Measurements from ENCODE around the gene ACOX1.

Gene ACOX1

DNA sequence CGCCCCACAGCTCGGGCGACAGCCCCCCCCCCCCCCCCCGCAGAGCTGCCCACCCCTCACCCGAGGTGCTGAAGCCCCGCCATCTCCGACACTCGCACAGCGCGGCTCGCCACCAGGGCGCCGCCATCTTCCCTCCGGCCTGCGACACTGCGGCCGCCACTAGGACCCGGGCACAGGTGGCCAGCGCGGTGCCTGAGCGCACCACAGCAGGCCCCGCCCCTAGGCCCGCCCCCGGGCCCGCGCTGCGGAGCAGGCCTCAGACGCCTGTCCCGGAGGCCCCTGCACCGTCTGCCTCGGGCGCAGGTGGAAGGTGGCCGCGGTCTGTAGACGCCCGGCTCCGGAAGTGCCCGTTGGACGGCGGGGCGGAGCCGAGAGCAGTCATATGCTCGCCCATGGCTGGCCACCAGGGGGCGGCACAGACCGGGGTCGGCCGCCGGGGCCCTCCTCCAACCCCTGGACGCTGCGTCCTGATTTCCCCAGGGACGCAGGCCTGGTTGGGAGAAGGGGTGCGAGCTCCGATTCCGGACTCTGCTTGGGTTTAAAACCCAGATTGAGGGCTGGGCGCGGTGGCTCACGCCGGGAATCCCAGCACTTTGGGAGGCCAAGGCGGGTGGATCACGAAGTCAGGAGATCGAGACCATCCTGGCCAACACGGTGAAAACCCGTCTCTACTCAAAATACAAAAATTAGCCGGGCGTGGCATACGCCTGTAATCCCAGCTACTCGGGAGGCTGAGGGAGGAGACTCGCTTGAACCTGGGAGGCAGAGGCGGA, 74.0 kb downstream of the ACOX1 start, which contains the start of gene MRPL38:
TSS of gene MRPL38 (minus strand) at position 136 of the 773 bp plus-strand sequence. CDS start at position 127, 9 bp downstream.
- peak; percentile 91 for DNase-seq

DNA sequence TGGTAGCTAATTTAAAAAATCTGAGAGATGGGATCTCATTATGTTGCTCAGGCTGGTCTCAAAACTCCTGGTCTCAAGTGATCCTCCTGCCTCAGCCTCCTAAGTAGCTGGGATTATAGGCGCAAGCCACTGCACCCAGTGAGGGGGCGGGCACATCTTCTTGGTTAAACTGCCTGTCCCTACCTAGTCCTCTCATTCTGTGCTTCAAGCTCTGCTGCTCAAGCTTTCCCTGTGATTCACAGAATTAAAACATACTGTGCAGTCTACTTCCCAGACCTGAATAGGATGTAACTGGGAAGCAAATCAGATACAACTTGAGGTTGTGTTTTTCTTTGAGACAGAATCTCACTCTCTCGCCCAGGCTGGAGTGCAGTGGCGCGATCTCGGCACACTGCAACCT, 76.6 kb downstream of the ACOX1 start:
- DNase-seq, result no peak

DNA sequence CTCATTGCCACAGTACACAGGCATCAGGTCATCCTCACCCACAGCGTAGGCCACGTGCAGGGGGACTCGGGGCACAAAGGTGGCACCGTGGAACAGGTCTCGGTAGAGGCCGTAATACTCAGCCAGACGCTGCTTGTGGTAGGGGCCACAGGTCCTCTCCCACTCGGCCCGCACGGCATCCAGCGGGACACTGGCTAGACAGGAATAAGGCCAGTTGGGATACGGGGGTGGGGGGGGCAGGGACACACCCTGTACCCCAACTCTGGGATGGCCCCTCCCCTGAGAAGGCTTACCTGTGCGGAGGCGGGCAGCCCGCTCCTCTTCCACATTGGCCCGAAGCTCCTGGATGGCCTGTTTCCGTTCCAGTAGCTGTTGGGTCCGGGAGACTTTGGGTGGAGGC, 77.2 kb downstream of the ACOX1 start:
- no peak for DNase-seq

DNA sequence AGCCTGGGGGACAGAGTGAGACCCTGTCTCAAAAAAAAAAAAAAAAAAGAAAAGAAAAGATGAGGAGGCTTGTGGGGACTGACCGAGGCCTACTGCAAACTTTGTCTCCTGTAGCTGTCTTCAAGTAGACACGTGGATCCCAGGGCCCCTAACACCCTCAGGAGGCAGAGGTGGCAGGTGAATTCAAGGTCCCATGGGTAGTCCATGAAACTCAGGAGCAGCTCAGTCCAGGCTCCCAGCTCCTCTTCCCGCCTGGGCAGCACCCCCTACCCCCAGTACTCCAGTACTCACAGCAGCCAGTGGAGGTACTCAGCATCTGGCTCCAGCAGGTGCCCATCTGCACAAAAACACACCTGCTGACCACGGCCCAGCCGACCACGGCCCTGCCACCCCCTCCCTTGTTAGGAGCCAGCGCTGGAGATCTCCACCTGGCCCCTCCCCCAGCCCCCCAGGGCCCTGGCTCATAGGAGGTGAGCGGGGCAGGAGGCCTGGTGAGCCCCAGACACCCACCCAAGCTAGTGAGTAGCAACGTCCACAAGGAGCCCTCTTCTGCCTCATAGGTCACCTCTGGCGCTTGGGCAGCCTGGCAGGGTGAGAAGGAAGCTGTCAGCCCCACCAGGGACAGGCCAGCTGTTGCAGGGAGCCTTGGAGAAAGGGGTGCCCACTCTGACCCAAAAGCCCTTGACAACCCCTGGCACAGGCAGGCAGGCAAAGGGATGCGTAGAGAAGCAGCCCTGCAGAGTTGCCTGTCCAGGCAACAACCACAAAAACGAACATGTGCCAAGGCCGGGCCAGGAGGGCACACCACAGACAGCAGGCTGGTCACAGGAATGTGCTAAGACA, 78.1 kb downstream of the ACOX1 start:
- DNase-seq, result no peak

DNA sequence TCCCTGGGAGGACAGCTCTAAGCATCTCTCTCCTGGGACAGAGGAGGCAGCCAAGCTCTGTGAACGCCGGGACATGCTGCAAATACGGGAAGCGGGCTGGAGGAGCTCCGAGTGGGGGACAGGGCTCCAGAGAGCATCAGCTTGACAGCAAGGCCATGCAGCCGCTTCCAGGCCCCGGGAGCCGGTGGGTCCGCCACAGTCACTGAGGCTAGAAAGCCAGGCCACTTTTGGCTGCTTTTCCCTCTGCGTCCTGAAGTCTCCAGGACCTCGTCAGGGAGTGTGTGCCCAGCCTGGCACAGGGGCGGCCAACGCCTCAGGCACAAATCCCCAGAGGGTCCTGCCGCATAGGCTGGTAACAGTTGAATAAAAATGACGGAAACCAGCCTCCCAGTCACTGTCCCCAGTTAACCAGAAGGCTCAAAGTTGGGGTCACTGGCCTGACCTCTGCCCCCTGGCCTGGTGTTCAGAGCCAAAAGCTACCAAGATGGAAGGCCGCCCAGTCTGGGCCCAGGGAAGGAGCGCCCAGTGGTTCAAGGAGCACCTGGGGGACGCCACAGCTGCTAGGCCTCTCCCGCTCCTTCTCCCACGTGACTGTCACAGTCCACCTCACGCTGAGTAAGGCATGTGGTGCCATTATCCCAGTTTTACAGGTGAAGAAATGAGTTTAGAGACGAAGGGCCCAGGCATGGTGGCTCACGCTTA, 79.0 kb downstream of the ACOX1 start:
- no peak for DNase-seq

DNA sequence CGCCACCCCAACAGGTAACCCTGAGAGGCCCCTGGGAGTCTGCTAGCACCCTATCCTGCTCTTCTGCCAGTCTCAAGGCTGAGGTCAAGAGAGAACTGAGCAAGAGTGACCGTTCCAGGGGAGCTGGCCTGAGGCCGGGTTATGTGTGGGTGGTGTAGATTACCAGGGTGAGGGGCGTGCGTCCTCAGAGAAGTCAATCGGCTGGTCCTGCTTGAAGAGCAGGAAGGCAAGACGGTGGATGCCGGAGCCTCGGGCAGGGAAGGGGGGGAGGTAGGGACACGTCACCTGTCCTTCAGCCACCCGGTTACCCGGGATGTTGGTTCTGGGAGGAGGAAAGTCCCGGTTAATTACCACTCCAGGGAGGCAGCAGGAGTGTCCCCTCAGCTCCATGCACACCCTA, 79.6 kb downstream of the ACOX1 start:
- no peak for DNase-seq

DNA sequence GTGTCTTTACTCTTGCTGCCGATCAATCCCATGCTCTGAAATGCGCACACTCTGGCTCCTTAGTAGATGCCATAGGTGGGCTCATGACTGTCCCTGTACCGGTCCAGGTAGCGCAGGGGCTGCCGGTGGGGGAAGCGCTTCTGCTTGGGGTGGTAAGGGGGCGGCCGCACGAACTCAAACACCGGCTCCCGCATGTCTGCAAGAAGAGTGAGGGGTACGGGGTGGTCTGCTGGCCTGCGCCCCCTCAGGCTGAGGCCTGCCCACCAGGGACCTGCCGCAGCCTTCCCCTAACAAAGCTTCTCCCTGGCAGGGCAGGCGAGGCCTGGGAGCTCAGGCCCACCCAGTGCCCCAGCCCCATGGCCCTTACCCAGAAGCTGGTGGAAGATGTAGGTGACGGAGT, 80.2 kb downstream of the ACOX1 start:
- DNase-seq, result no peak

DNA sequence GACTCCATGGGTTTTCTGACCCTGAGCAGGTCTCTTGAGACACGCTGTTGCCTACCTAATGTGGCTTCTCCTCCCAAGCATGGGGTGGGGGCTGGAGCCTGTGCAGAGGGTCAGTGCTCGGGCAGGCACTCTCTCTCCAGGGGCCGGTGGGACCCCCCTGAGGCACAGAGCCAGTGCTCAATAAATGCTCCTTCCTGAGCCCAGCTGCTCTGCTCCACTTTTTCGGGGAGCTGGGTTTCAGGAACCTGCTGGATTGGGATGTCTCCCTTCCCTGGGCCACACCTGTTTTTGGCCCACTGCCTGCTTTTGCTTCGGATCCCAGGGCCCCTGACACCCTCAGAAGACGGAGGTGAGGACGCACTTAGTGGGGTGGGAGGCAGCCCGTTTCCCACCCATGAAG, 80.9 kb downstream of the ACOX1 start:
- no peak for DNase-seq

DNA sequence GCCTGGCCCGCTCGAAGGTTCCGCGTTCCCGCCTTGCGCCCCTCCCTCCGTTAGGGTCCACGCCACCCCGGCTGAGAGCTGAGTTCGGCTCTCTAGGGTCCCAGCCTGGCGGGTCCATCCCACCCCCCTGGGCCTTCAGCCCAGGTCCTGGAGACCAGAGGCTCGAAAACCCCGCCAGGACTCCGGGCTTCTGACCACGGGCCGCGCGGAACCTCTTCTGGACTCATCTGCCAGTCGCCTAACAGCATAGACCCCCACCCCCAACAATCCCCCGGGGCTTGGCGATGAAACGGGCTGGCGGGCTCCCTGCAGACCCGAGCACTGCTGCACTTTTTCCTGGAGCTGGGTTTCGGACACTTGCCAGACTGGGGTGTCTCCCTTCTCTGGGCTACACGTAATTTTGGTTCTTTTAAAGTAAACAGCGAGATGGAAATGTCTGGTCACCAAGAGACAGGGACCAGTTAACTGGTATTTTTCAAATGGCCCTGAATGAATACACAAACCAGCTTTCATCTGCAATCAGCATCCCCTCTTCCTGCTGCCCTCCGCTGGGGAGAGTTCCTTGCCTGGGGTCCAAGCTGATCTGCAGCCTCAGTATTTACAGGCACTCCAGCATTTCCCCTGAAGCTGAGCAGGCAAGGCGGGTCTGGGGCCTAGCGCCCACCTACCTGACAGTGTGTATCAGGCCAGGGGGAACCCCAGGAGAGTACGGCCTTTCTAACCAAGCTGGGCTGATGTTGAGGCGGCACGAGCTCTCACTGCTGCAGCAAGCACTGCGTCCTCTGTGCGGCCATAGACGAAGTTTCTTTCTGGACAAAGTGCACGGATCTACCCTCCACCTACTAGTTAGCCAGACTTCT, 81.6 kb downstream of the ACOX1 start:
- DNase-seq, result no peak

DNA sequence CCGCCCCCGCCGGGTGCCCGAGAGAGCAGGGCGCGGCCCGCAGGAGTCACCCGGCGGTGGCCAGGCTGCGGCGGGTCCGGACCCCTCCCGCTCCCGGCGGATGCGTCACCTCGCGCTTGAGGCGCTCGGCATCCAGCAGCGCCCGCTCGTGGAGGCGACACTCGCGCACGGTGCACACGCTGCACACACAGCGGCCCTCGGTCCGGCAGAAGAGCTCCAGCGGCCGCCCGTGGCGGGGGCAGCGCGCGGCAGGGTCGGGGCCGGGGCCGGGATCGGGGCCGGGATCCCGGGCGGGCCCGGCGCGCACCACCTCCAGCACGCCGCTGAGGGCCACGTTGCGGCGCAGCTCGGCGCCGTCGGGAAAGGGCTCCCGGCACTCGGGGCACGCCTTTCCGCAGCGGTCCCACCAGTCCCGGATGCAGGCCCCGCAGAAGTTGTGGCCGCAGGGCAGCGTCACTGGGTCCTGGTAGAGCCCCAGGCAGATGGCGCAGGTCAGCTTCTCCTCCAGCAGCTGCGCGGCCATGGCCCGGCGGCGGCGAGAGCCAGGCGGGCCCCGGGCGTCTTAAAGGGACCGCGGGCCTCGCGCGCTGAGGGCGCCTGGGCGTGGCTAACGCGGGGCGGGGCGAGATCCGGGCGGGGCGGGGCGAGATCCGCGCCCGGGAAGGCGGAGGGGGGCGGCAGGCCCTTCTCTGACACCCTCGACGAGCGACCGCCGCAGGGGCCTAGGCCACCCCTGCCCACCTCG, 82.4 kb downstream of the ACOX1 start, which contains the start of gene TRIM65:
TSS of gene TRIM65 (minus strand) at position 537 of the 745 bp plus-strand sequence. CDS start at position 523, 14 bp downstream.
- DNase-seq, result peak; percentile 72

DNA sequence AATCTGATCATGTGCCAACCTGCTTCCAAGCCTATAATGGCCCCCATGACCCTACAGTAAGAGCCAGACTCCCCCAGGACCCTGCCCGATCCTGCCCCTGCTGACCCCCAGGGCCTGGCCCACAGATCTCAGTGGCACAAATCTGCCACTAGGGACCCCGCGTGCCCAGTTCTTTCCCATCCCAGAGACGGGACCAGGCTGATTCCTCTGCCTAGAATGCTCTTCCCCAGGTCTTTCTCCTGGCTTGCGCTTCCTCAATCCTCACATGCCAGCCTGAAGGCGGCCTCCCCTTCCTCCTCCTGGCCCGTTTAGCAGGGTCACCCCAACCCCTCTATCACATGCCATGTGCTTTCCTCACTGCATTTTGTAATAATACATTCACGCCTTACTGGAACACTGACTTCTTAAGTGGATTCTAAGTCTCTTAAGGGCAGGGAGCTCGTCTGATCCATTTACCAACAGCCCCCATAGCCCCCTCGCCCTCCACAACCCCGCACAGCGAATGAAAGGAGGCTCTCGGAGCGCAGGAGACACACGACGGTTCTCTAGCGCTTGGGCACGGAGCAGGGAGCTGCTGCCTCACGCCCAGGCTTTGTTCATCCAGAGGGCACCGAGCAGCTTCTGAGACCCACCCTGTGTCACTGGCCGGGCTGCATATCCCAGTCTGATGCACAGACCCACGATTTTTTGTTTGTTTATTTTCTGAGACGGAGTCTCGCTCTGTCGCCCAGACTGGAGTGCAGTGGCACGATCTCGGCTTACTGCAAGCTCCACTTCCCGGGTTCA, 83.4 kb downstream of the ACOX1 start:
- no peak for DNase-seq

DNA sequence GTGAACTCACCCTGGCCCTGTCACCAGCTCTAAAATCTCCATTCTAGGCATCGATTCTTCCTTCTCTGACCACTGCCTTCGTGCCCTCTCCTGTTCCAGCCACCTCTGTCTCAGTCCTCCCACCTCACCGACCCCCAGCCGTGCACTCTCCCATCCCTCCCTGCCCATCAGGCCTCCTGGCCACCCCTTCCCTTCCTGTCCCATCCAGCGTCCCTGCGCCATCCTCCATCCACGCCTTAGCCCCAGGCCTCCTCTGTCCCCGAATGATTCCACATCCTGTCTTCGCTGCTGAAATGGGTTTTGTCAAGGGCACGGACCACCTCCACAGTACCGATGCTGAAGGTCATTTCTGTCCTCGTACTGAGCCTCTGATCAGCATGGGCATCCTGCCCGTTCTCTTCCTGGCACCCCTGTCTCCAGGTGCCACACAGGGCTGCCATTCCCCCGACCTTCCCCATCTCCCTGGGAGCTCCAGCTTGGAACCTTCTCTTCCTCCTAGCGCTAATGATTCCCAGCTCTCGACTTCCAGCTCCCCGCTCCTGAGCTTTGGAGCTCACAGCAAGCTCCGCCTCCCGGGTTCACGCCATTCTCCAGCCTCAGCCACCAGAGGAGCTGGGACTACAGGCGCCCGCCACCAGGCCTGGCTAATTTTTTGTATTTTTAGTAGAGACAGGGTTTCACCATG, 84.8 kb downstream of the ACOX1 start:
- DNase-seq, result no peak

DNA sequence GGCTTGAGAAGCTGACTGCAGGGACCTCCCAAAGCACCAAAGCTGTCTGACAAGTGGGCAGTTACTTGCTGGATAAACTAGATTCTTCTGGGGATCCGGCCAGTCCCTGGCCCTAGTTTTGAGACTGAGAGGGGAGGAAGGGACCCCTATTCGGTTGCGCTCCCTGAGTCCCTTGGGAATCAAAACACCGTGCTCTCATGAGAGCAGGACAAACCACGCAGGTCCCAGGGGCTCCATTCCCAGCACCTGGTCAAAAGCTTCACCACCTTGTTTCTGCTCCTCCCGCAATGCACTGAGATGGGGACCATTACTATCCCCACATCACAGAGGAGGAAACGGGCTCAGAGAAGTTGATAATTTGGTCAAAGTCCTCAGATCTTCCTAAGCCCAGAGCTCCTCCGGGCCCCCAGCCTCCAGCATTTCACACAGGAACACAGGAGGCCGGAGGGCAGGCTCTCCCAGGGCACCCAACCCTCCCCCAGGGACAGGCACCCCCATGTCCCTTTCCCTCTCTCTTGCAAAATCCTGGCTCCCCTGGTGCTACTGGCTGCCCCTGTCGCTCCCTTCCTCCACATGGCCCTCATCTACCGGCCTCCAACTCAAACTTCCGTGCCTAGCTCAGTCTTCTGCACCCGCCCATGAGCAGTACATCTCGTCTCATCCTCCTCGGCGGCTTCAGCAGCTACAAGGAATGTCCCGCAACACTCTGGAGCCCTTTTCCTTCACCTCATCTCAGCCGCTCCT, 85.5 kb downstream of the ACOX1 start:
- DNase-seq, result no peak

DNA sequence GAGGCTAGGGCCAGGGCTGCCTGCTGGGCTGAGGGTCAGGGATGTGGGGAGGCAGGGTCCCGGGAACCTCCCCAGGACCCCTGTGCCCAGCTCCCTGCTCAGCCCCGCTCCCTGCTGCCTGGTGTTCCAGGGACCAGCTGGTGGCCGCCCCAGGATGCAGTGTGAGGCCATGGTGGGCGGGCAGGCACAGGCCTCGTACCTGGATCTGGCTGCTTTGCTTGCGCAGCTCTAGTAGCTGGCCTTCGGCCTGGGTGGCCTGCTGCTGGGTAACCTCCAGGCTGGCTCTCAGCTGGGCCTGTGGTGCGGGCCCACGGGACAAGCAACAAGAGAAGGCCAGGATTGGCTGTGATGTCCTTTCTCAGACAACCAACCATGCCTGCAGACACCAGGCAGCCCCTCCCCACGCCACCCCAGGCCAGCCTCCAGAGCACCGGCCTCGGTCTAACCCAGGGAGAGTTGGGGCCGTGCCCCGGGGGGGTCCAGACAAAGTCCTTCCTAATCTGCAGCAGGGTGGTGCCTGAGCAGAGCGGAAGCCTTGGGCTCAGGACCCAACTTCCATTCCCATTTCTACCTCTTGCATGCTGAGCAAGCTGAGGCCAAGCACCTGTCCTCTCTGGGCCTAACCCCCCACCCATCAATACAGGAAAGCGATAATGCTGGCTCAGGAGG, 86.3 kb downstream of the ACOX1 start:
- DNase-seq, result no peak

DNA sequence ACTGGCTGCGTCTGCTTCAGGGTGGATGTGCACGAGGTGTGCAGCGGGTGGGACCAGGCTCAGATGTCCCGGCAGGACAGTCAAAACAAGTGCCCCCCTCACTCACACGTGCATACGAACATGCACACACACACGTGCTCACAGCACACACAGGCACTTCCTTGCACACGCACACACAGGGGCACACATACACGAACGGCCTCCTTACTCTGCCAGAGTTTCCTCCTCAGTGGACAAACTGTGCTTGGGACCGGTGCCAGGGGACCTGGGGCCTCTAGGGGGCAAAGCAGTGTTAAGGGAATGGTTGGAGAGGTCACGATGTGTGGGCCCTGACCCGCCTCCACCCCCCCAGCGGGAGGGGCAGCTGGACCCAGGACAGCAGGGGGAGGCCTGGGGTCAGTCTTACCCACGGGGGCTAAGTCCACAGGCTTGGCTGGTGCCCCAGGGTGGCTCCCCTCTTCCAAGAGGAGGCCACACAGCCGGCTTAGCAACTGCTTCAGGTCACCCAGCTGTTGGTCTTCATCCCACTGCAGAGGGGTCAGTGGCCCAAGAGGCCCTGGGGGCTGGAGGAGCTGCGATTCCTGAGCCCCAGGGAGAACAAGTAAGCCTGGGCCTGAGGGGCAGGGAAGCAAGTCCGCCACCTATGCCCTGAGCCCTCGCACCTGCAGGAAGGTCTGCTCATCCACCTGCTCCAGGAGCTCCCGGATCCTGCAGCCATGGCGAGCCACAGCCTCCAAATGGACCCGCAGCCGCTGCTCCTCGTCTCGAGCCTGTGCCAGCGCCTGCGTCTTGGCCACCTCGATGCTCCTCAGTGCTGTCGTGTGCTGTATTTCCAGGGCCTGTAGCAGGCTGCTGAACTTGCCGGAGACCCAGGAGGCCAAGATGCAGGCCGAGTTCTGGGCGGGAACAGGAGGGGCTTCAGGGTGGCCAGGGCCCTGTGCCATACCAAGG, 87.1 kb downstream of the ACOX1 start:
- no peak for DNase-seq

Measured in fibroblast of upper back skin (primary cell).